ENCODE measurements around the gene SPEF2. TPM values are rescaled to one million over a fixed set of nuclear protein-coding genes. Genes with fewer than 3 reads are reported as not detected.

The SPEF2 gene, protein sequence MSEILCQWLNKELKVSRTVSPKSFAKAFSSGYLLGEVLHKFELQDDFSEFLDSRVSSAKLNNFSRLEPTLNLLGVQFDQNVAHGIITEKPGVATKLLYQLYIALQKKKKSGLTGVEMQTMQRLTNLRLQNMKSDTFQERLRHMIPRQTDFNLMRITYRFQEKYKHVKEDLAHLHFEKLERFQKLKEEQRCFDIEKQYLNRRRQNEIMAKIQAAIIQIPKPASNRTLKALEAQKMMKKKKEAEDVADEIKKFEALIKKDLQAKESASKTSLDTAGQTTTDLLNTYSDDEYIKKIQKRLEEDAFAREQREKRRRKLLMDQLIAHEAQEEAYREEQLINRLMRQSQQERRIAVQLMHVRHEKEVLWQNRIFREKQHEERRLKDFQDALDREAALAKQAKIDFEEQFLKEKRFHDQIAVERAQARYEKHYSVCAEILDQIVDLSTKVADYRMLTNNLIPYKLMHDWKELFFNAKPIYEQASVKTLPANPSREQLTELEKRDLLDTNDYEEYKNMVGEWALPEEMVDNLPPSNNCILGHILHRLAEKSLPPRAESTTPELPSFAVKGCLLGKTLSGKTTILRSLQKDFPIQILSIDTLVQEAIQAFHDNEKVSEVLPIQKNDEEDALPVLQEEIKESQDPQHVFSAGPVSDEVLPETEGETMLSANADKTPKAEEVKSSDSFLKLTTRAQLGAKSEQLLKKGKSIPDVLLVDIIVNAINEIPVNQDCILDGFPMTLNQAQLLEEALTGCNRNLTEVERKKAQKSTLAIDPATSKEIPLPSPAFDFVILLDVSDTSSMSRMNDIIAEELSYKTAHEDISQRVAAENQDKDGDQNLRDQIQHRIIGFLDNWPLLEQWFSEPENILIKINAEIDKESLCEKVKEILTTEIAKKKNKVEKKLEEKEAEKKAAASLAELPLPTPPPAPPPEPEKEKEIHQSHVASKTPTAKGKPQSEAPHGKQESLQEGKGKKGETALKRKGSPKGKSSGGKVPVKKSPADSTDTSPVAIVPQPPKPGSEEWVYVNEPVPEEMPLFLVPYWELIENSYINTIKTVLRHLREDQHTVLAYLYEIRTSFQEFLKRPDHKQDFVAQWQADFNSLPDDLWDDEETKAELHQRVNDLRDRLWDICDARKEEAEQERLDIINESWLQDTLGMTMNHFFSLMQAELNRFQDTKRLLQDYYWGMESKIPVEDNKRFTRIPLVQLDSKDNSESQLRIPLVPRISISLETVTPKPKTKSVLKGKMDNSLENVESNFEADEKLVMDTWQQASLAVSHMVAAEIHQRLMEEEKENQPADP (N-terminal part only)
- total RNA-seq (1 to 10 TPM; 4.1 to 8.3 (median 6.2) TPM), polyA plus RNA-seq (10 to 100 TPM in 1 of 2 donors, 1 to 10 TPM in 1; 4.8 to 11.8 TPM)

GRCh38 chr5:35617435-35618303, at the start of gene SPEF2:
TSS of gene SPEF2 (plus strand) at chr5:35617863. CDS start at chr5:35617998, 135 bp downstream.
- Histone ChIP-seq H3K27ac (peak within 1 kb of the TSS; percentile 24 to 52 (median 40)), H3K9me3 (no peaks in the 10 kb centered on the region), H3K36me3 (no peaks in the 10 kb centered on the region), H3K27me3 (no peaks in the 10 kb centered on the region), H3K4me3 (peak within 1 kb of the TSS; percentile 56 to 88 (median 82)), H3K4me1 (peaks cover 0 to 4% (median 4%) of the 10 kb centered on the region in 3 donors)
- TF ChIP-seq, protein P1, sequence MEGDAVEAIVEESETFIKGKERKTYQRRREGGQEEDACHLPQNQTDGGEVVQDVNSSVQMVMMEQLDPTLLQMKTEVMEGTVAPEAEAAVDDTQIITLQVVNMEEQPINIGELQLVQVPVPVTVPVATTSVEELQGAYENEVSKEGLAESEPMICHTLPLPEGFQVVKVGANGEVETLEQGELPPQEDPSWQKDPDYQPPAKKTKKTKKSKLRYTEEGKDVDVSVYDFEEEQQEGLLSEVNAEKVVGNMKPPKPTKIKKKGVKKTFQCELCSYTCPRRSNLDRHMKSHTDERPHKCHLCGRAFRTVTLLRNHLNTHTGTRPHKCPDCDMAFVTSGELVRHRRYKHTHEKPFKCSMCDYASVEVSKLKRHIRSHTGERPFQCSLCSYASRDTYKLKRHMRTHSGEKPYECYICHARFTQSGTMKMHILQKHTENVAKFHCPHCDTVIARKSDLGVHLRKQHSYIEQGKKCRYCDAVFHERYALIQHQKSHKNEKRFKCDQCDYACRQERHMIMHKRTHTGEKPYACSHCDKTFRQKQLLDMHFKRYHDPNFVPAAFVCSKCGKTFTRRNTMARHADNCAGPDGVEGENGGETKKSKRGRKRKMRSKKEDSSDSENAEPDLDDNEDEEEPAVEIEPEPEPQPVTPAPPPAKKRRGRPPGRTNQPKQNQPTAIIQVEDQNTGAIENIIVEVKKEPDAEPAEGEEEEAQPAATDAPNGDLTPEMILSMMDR (IDR thresholded peaks at IDR 0.05), result peak; percentile 64 to 76 (median 72)
- intact Hi-C loops (cut with DNase I), result no loop called here
- ATAC-seq, result peak; percentile 99 to 100 (median 99)
- peak; percentile 83 to 94 (median 86) for DNase-seq
- WGBS, 2 donors, result 3 to 4% methylated on average over 52 to 55 of the region's 55 CpGs
- FAIRE-seq, result no peak

DNA sequence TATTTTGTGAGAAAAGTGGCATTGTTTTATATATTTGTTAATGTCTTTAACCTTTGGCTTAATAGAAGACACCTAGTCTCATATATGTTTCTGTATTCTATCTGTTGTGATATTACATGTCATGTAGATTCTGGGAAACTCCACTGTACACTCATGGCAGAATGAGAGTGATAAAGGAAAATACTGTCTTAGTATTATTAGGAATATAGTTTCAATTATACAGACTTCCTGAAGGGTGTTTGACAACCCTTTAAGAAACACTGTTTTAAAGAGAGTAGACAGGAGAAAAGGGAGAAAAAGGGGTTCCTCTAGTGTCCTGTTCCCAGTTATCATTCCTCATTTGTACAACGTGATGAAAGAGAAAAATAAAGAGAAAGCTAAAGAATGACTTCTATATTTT, 42.1 kb upstream of the SPEF2 start:
- Histone ChIP-seq H3K36me3 (no peaks in the 10 kb centered on the region), H3K27me3 (no peaks in the 10 kb centered on the region), H3K4me3 (no peak overlapping the region), H3K4me1 (no peaks in the 10 kb centered on the region), H3K9me3 (no peaks in the 10 kb centered on the region), H3K27ac (no peak overlapping the region)
- 44 to 53% methylated on average over 1 of the region's 1 CpG for WGBS, 2 donors
- FAIRE-seq (no peak), ATAC-seq (no peak), DNase-seq (no peak)
- TF ChIP-seq, protein P1 (IDR thresholded peaks at IDR 0.05), result no peak
- intact Hi-C loops (cut with DNase I), result no loop called here

DNA sequence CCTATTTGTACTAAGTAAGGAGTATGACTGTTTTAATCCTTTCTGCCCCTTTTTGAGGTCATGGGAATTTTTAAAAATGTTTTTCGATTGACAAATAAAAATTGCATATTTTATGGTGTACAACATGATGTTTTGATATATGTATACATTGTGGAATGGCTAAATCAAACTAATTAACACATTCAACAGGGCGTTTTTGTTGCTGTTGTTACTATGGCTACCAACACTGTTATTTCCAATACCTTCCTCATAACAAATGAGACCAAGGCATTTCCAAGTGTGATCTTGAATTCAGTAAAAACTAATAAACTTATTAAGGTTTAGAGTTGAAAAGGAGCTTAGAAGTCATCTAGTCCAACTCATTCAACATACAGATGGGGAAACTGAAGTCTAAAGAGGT, 30.2 kb upstream of the SPEF2 start:
- H3K4me3 ChIP-seq, result no peak overlapping the region
- intact Hi-C loops (cut with DNase I), result no loop called here
- H3K27me3 ChIP-seq, result no peaks in the 10 kb centered on the region
- WGBS, 2 donors, result 18 to 31% methylated on average over 2 of the region's 2 CpGs
- no peak overlapping the region for H3K27ac ChIP-seq
- DNase-seq, result no peak
- H3K9me3 ChIP-seq, result no peaks in the 10 kb centered on the region
- ATAC-seq, result no peak
- no peak for FAIRE-seq
- TF ChIP-seq, protein P1 (IDR thresholded peaks at IDR 0.05), result no peak
- no peaks in the 10 kb centered on the region for H3K4me1 ChIP-seq
- H3K36me3 ChIP-seq, result no peaks in the 10 kb centered on the region

- TF ChIP-seq, protein P1 (IDR thresholded peaks at IDR 0.05), result no peak
- no peak for ATAC-seq
- WGBS, 2 donors, result 44 to 55% methylated on average over 1 of the region's 1 CpG
- no peak for DNase-seq
- no peaks in the 10 kb centered on the region for H3K27me3 ChIP-seq
- no peak overlapping the region for H3K4me3 ChIP-seq
- FAIRE-seq, result no peak
- no peak overlapping the region for H3K27ac ChIP-seq
- no peaks in the 10 kb centered on the region for H3K4me1 ChIP-seq
- intact Hi-C loops (cut with DNase I), result no loop called here
- H3K36me3 ChIP-seq, result no peaks in the 10 kb centered on the region
- no peaks in the 10 kb centered on the region for H3K9me3 ChIP-seq
Observed at GRCh38 chr5:35593338-35593737, 24.3 kb upstream of the SPEF2 start.

Data from pancreas (tissue), 10 donors.